Heart right ventricle (tissue), 16 donors: ENCODE data around the gene RSF1. TPM values are rescaled to one million over a fixed set of nuclear protein-coding genes. Genes with fewer than 3 reads are reported as not detected.

Source experiments
- ATAC-seq, 8 donors: fragments of 200-7000 bp; cut with Tn5 transposase; one replicate each; pipeline ENCODE4 v1.9.1; 2020; ENCODE audit warnings: mild to moderate bottlenecking in 8 of 8, moderate library complexity in 8 of 8, moderate number of reproducible peaks in 1 of 8
- DNase-seq, 2 donors: peaks; one replicate each; pipeline ENCODE4 v3.0.0-alpha.2; 2020
- H3K27ac ChIP-seq, 10 donors: fragments of 200-600 bp; sonication (generic) in 2 of 10; one replicate each; pipeline versions ENCODE4 v1.5.0 to v1.8.0; 2020 to 2022; ENCODE audit warnings: mild to moderate bottlenecking in 3 of 10
- H3K27me3 ChIP-seq, 7 donors: fragments of 200-600 bp; one replicate each; pipeline ENCODE4 v1.8.0; 2021 to 2022; ENCODE audit warnings: mild to moderate bottlenecking in 2 of 7
- H3K36me3 ChIP-seq, 9 donors: fragments of 200-600 bp; sonication (generic) in 1 of 9; one replicate each; pipeline versions ENCODE4 v1.5.0 to v1.8.0; 2020 to 2022; ENCODE audit warnings: mild to moderate bottlenecking in 2 of 9
- H3K4me1 ChIP-seq, 9 donors: fragments of 200-600 bp; sonication (generic) in 1 of 9; one replicate each; pipeline versions ENCODE4 v1.5.0 to v1.8.0; 2020 to 2022; ENCODE audit warnings: mild to moderate bottlenecking in 4 of 9
- H3K4me3 ChIP-seq, 10 donors: fragments of 200-600 bp; sonication (generic) in 2 of 10; one replicate each; pipeline versions ENCODE4 v1.5.0 to v1.8.0; 2020 to 2022; ENCODE audit warnings: mild to moderate bottlenecking in 7 of 10, moderate library complexity in 2 of 10
- H3K9me3 ChIP-seq, 11 donors: fragments of 200-600 bp in 10 of 11; sonication (generic) in 2 of 11; one replicate each; pipeline versions ENCODE4 v1.5.0 to v1.8.0; 2013 to 2022; ENCODE audit warnings: mild to moderate bottlenecking in 2 of 11, control low read depth in 1 of 11, moderate library complexity in 1 of 11
- CTCF ChIP-seq, 9 donors: fragments of 200-600 bp; sonication (generic) in 2 of 9; IDR thresholded peaks; one replicate each; pipeline versions ENCODE4 v1.5.0 to v1.8.0; 2021 to 2022; ENCODE audit warnings: antibody characterized with exemption in 9 of 9, mild to moderate bottlenecking in 5 of 9, moderate library complexity in 1 of 9
- whole genome bisulfite sequencing, 2 donors: extraction: QIAGEN DNeasy Blood & Tissue Kit; methylation state at CpG; one replicate each; pipeline ENCODE4 v1.1.7; 2013; ENCODE audit warnings: inconsistent platforms in 1 of 2; 5-methylcytosine and 5-hydroxymethylcytosine counted together
- intact Hi-C, 10 donors: fragments of 100-400 bp; cut with DNase I; formaldehyde crosslinking; loops; one replicate each; pipeline versions ENCODE4 v1.11.1 to v1.14.2; 2022
- polyA plus RNA-seq, 2 donors: library from polyadenylated mRNA; stranded (reverse); fragments of 200-250 nt; gene quantifications; one replicate each; pipeline ENCODE4 v1.2.3, GENCODE V29; 2013
- total RNA-seq, 10 donors: library from RNA; stranded (reverse); fragmentation: NEBNext Ultra II Directional in 3 of 10; extraction: Animal tissue kit (Norgen Biotek cat#: 25700) in 3 of 10; gene quantifications; one replicate each; pipeline versions ENCODE4 v1.2.1 to v1.2.4, GENCODE V29; 2021 to 2023
- donor health status: Arrhythmogenic right ventricular cardiomyopathy.
- donor health status: ischemic (EF 13 %, LVEDD 7.1; RV severe dilation, severe dysfunction).
- donor health status: healthy with polysubstance abuse.
- donor health status: DM: no; HTN: yes; CAD: no.
- donor health status: DM: no; HTN: no; CAD: no.
- donor health status: ischemic (EF 25% LVEDD 6.9; RV normal size, moderate dysfunction).
- donor health status: ischemic (EF 25% LVEDD 5.7; RV mildly dilated, moderate dysfunction).
- donor health status: healthy.
- donor health status: DM: yes; HTN: yes; CAD: no.
- donor health status: Ischemic cardiomyopathy.
- donor health status: ischemic (EF 35%, LVEDD 5.7; RV mildly dilated, moderate dysfunction).
- donor health status: nonischemic (EF 11% LVEDD 7.7; RV severe dilation, severe dysfunction).
- donor health status: DM: yes; HTN: yes; CAD: no.
- donor health status: PGD.
- donor health status: ischemic (EF 29% LVEDD 5.4; RV normal size, mild dysfunction).
- donor health status: nonischemic (EF 23%, LVEDD 6.1; RV moderate dilation, normal function).

The RSF1 gene
- total and polyA plus RNA-seq, 12 donors = 4.6 to 55.9 (median 42.6) TPM

GRCh38 chr11:77779935-77780334 lies 40.6 kb downstream of the RSF1 start:
- TF ChIP-seq CTCF (IDR thresholded peaks at IDR 0.05) = no peak

GRCh38 chr11:77778549-77778948 lies 42.0 kb downstream of the RSF1 start:
- 16 to 26% methylated on average over 1 of the region's 1 CpG for WGBS, 2 donors
- H3K27ac ChIP-seq = no peak overlapping the region
- peaks cover 0 to 17% (median 5%) of the 10 kb centered on the region in 9 donors for H3K4me1 ChIP-seq
- no peaks in the 10 kb centered on the region for H3K9me3 ChIP-seq
- no peaks in the 10 kb centered on the region for H3K27me3 ChIP-seq
- no peak for DNase-seq
- no peak for ATAC-seq
- H3K4me3 ChIP-seq = no peak overlapping the region
- peaks cover 0 to 9% (median 0%) of the 10 kb centered on the region in 9 donors for H3K36me3 ChIP-seq
- intact Hi-C loops = no loop called here
- TF ChIP-seq CTCF (IDR thresholded peaks at IDR 0.05) = no peak

More at GRCh38 chr11:77779935-77780334, 40.6 kb downstream of the RSF1 start:
- H3K27ac ChIP-seq = no peak overlapping the region
- ATAC-seq = peak in 2 of 8 donors; percentile 17 to 37
- DNase-seq = no peak
- intact Hi-C loops = no loop called here
- H3K36me3 ChIP-seq = peaks cover 0 to 9% (median 0%) of the 10 kb centered on the region in 9 donors
- H3K4me3 ChIP-seq = no peak overlapping the region
- no peaks in the 10 kb centered on the region for H3K27me3 ChIP-seq
- H3K4me1 ChIP-seq = peaks cover 0 to 24% (median 5%) of the 10 kb centered on the region in 9 donors
- H3K9me3 ChIP-seq = no peaks in the 10 kb centered on the region

DNA sequence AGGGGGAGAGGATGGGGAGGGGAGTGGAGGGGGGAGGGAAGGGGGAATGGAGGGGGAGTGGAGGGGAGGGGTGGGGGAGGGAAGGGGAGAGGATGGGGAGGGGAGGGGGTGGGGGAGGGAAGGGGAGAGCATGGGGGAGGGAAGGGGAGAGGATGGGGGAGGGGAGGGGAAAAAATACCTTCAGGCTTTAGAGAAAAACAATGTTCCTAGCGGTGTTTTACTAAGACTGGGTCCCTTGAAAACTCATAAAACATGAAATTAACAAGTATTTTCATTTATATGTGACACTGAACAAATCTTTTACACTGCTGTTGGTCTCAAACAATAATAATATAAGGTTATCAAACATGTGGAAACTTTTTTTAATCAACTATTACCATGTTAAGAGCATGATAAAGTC lies 42.4 kb downstream of the RSF1 start:
- peaks cover 0 to 9% (median 0%) of the 10 kb centered on the region in 9 donors for H3K36me3 ChIP-seq
- no peaks in the 10 kb centered on the region for H3K27me3 ChIP-seq
- 94 to 100% methylated on average over 1 of the region's 1 CpG for WGBS, 2 donors

DNA sequence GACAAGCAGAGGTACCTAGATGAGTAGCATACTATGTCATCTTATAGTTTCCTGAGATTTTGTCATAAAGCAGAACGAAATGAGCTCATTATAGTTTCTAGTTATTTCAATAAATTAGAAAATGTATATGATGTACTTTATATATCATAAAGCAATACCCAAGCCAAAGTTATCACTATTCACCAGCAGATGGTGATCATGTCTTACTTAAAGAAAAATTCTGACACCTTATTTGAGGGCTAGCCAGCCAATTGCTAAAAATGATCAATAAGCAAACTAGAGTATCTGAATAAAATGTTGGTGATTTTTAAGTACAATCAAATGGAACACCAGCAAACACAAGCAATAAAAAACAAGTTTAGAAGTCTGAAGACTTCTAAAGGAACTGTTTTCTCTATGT lies 44.1 kb downstream of the RSF1 start:
- no peaks in the 10 kb centered on the region for H3K27me3 ChIP-seq
- H3K4me3 ChIP-seq = no peak overlapping the region
- H3K9me3 ChIP-seq = no peaks in the 10 kb centered on the region
- TF ChIP-seq CTCF (IDR thresholded peaks at IDR 0.05) = peak in 4 of 9 donors; percentile 22 to 43 (median 30)
- intact Hi-C loops = no loop called here
- H3K36me3 ChIP-seq = peaks cover 0 to 9% (median 0%) of the 10 kb centered on the region in 9 donors
- no peak for DNase-seq
- no peak overlapping the region for H3K27ac ChIP-seq
- ATAC-seq = no peak
- H3K4me1 ChIP-seq = peaks cover 0 to 18% (median 6%) of the 10 kb centered on the region in 9 donors
- 89 to 94% methylated on average over 1 of the region's 1 CpG for WGBS, 2 donors

More for the DNA sequence above, 42.4 kb downstream of the RSF1 start:
- Histone ChIP-seq H3K4me1 (peaks cover 0 to 17% (median 5%) of the 10 kb centered on the region in 9 donors), H3K9me3 (no peaks in the 10 kb centered on the region), H3K4me3 (no peak overlapping the region), H3K27ac (no peak overlapping the region)
- intact Hi-C loops = no loop called here
- no peak for TF ChIP-seq CTCF (IDR thresholded peaks at IDR 0.05)
- no peak for DNase-seq
- no peak for ATAC-seq
